Germinal center (tissue), 1 donor: ENCODE results near the gene STARD7.
A peak's percentile ranks its signal among the peaks of the same experiment; 100 is the strongest.
"Not testable (repeated sequence)": the region's sequence is repeated elsewhere in the genome, so short reads cannot be mapped to it uniquely, and the experiment has no call there.

Source experiments
- DNase-seq: peaks from one replicate; pipeline ENCODE4 v3.0.0; 2012; ENCODE audit warnings: mixed read lengths, low spot score

The STARD7 gene

GRCh38 chr2:96163768-96164429 is 44.7 kb downstream of the STARD7 start:
- peak; percentile 86 for DNase-seq

- DNase-seq = no peak
These were observed 45.2 kb downstream of the STARD7 start for GRCh38 chr2:96163415-96163767.

GRCh38 chr2:96161898-96162297 is 46.7 kb downstream of the STARD7 start:
- DNase-seq = no peak

- not testable (repeated sequence) for DNase-seq
These were observed 48.3 kb downstream of the STARD7 start for GRCh38 chr2:96160366-96160765.

- peak; percentile 33 for DNase-seq
These were observed 49.4 kb downstream of the STARD7 start for GRCh38 chr2:96159084-96159830.

GRCh38 chr2:96158554-96158940 is 50.1 kb downstream of the STARD7 start:
- no peak for DNase-seq

GRCh38 chr2:96157649-96158553 is 50.7 kb downstream of the STARD7 start:
- DNase-seq = peak; percentile 68

- DNase-seq = peak; percentile 81
These were observed 51.5 kb downstream of the STARD7 start for GRCh38 chr2:96156926-96157648.

GRCh38 chr2:96156011-96156820 is 52.4 kb downstream of the STARD7 start:
- DNase-seq = peak; percentile 12

- DNase-seq = no peak
These were observed 53.9 kb downstream of the STARD7 start for GRCh38 chr2:96154506-96155380.

- no peak for DNase-seq
These were observed 54.6 kb downstream of the STARD7 start for GRCh38 chr2:96153991-96154431.

GRCh38 chr2:96153291-96153713 is 55.3 kb downstream of the STARD7 start:
- no peak for DNase-seq

GRCh38 chr2:96152304-96153161 is 56.1 kb downstream of the STARD7 start:
- no peak for DNase-seq

GRCh38 chr2:96151595-96152303 is 56.9 kb downstream of the STARD7 start:
- no peak for DNase-seq

- no peak for DNase-seq
These were observed 57.6 kb downstream of the STARD7 start for GRCh38 chr2:96150791-96151594.

- no peak for DNase-seq
These were observed 58.5 kb downstream of the STARD7 start for GRCh38 chr2:96150007-96150640.
